ENCODE results near the gene HAPSTR1.

DNA sequence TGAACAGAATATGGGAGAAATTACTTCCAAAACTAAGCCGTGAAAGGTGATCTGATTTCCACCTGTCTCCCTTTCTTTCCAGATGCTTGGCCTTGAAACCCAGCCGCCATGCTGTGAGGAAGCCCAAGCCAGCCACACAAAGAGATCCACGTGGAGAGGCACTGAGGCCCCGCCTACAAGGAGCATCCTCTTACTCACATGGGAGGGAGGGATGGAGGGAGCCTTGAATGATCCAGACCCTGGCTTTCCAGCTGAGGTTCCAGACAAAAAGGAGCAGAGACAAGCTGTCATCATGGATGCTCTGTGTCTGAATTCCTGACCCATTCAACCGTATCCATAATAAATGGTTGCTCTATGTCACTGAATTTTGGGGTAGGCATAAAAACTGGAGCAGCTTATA is 48.9 kb upstream of the HAPSTR1 start:
- no peak for TF ChIP-seq POLR2A (IDR thresholded peaks at IDR 0.05; ENCODE audit: low read length)
- no peak for TF ChIP-seq ZNF302 (CRISPR knock-in tag; IDR thresholded peaks at IDR 0.05)
- TF ChIP-seq, protein P1, sequence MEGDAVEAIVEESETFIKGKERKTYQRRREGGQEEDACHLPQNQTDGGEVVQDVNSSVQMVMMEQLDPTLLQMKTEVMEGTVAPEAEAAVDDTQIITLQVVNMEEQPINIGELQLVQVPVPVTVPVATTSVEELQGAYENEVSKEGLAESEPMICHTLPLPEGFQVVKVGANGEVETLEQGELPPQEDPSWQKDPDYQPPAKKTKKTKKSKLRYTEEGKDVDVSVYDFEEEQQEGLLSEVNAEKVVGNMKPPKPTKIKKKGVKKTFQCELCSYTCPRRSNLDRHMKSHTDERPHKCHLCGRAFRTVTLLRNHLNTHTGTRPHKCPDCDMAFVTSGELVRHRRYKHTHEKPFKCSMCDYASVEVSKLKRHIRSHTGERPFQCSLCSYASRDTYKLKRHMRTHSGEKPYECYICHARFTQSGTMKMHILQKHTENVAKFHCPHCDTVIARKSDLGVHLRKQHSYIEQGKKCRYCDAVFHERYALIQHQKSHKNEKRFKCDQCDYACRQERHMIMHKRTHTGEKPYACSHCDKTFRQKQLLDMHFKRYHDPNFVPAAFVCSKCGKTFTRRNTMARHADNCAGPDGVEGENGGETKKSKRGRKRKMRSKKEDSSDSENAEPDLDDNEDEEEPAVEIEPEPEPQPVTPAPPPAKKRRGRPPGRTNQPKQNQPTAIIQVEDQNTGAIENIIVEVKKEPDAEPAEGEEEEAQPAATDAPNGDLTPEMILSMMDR (IDR thresholded peaks at IDR 0.05): no peak
- TF ChIP-seq, protein P2, sequence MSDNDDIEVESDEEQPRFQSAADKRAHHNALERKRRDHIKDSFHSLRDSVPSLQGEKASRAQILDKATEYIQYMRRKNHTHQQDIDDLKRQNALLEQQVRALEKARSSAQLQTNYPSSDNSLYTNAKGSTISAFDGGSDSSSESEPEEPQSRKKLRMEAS (IDR thresholded peaks at IDR 0.05): no peak
- TF ChIP-seq ESRRA (IDR thresholded peaks at IDR 0.05; ENCODE audit: borderline replicate concordance, low read length): no peak

All from A549 (cell line).